Endodermal cell (in vitro differentiated cells): ENCODE measurements around the gene TIAM2. TPM values are rescaled to one million over a fixed set of nuclear protein-coding genes. Genes with fewer than 3 reads are reported as not detected.

Source experiments
- DNase-seq: peaks from one replicate; pipeline ENCODE4 v3.0.0-alpha.2; 2017
- H3K27ac ChIP-seq: 2 replicates; pipeline ENCODE4 v1.5.1; 2013; ENCODE audit warnings: mild to moderate bottlenecking, low read depth, low read length, moderate library complexity
- H3K27me3 ChIP-seq: 2 replicates; pipeline ENCODE4 v1.6.1; 2013; ENCODE audit warnings: mild to moderate bottlenecking, low read length, moderate library complexity; ENCODE audit not compliant: insufficient read depth, control insufficient read depth, poor library complexity, severe bottlenecking
- H3K36me3 ChIP-seq: 2 replicates; pipeline ENCODE4 v1.7.0; 2013; ENCODE audit warnings: mild to moderate bottlenecking, low read length, moderate library complexity; ENCODE audit not compliant: control insufficient read depth, insufficient read depth
- H3K4me1 ChIP-seq: one replicate; pipeline ENCODE4 v1.7.0; 2013; ENCODE audit warnings: low read length; ENCODE audit not compliant: control insufficient read depth, insufficient read depth
- H3K4me3 ChIP-seq: 2 replicates; pipeline ENCODE4 v1.5.1; 2013; ENCODE audit warnings: mild to moderate bottlenecking, low read length, moderate library complexity
- H3K9ac ChIP-seq: 2 replicates; pipeline ENCODE4 v1.6.1; 2013; ENCODE audit warnings: mild to moderate bottlenecking, low read length, moderate library complexity; ENCODE audit not compliant: poor library complexity, severe bottlenecking; ENCODE audit errors: extremely low read depth
- H3K9me3 ChIP-seq: 2 replicates; pipeline ENCODE4 v1.6.1; 2013; ENCODE audit warnings: mild to moderate bottlenecking, low read length, moderate library complexity; ENCODE audit not compliant: control insufficient read depth
- H3K27ac Mint-ChIP-seq: 2 replicates; pipeline ENCODE4 v1.8.0; 2020; ENCODE audit warnings: mixed read lengths
- H3K27me3 Mint-ChIP-seq: 2 replicates; pipeline ENCODE4 v1.8.0; 2021; ENCODE audit warnings: mild to moderate bottlenecking, mixed read lengths; ENCODE audit not compliant: insufficient read depth
- H3K36me3 Mint-ChIP-seq: 2 replicates; pipeline ENCODE4 v1.8.0; 2020; ENCODE audit warnings: low read depth, mixed read lengths
- H3K4me1 Mint-ChIP-seq: 2 replicates; pipeline ENCODE4 v1.8.0; 2020; ENCODE audit warnings: mixed read lengths
- H3K4me3 Mint-ChIP-seq: 2 replicates; pipeline ENCODE4 v1.8.0; 2020; ENCODE audit warnings: mild to moderate bottlenecking, moderate library complexity, mixed read lengths
- H3K9me3 Mint-ChIP-seq: 2 replicates; pipeline ENCODE4 v1.8.0; 2020; ENCODE audit warnings: mild to moderate bottlenecking, mixed read lengths
- CTCF ChIP-seq: fragments of 200-600 bp; sonication (generic); conservative IDR thresholded peaks from 2 replicates; pipeline ENCODE4 v1.5.0; 2021; ENCODE audit warnings: antibody characterized with exemption, mild to moderate bottlenecking
- WGBS, 2 experiments: methylation state at CpG; one replicate each; pipeline versions ENCODE4 v1.1.5 to v1.1.7; 2013; ENCODE audit warnings: missing lambda C conversion rate in 2 of 2, mixed read lengths in 1 of 2; ENCODE audit not compliant: insufficient coverage in 1 of 2, insufficient read length in 1 of 2; 5-methylcytosine and 5-hydroxymethylcytosine counted together
- total RNA-seq, 2 donors: library from RNA; stranded (reverse); fragmentation: NEBNext Ultra II Directional in 1 of 2; extraction: Animal tissue kit (Norgen Biotek cat#: 25700) in 1 of 2; gene quantifications; 2 replicates in 1 of 2; 3 replicates in 1 of 2; pipeline ENCODE4 v1.2.1, GENCODE V29; 2021

Gene TIAM2
- total RNA-seq, 2 donors from 2014 or later: 15.7 to 17.5 TPM

- peaks cover 10% of the 10 kb centered on the region for H3K4me1 Mint-ChIP-seq
- no peaks in the 10 kb centered on the region for H3K36me3 ChIP-seq
- H3K27me3 Mint-ChIP-seq: no peaks in the 10 kb centered on the region
- no peak overlapping the region for H3K4me3 Mint-ChIP-seq
- no peak for DNase-seq
- no peaks in the 10 kb centered on the region for H3K27me3 ChIP-seq
- H3K4me1 ChIP-seq: no peaks in the 10 kb centered on the region
- no peak overlapping the region for H3K27ac Mint-ChIP-seq
- no peak overlapping the region for H3K9ac ChIP-seq
- H3K27ac ChIP-seq: no peak overlapping the region
- H3K9me3 ChIP-seq: no peaks in the 10 kb centered on the region
- no peak for TF ChIP-seq CTCF
- WGBS, 2 experiments: 95 to 100% methylated on average over 3 to 5 of the region's 5 CpGs
- no peaks in the 10 kb centered on the region for H3K36me3 Mint-ChIP-seq
- no peak overlapping the region for H3K4me3 ChIP-seq
- no peaks in the 10 kb centered on the region for H3K9me3 Mint-ChIP-seq
These were observed 16.7 kb downstream of the TIAM2 start for GRCh38 chr6:155011809-155012291.

- H3K27ac Mint-ChIP-seq: no peak overlapping the region
- WGBS, 2 experiments: 81 to 94% methylated on average over 3 to 4 of the region's 4 CpGs
- H3K9me3 Mint-ChIP-seq: no peaks in the 10 kb centered on the region
- no peaks in the 10 kb centered on the region for H3K36me3 Mint-ChIP-seq
- peaks cover 8% of the 10 kb centered on the region for H3K4me1 Mint-ChIP-seq
- H3K27me3 Mint-ChIP-seq: no peaks in the 10 kb centered on the region
- no peaks in the 10 kb centered on the region for H3K36me3 ChIP-seq
- H3K4me3 ChIP-seq: no peak overlapping the region
- no peak for DNase-seq
- no peak for TF ChIP-seq CTCF
- no peaks in the 10 kb centered on the region for H3K9me3 ChIP-seq
- H3K27me3 ChIP-seq: no peaks in the 10 kb centered on the region
- H3K9ac ChIP-seq: no peak overlapping the region
- no peak overlapping the region for H3K27ac ChIP-seq
- no peaks in the 10 kb centered on the region for H3K4me1 ChIP-seq
- H3K4me3 Mint-ChIP-seq: no peak overlapping the region
These were observed 18.4 kb downstream of the TIAM2 start for GRCh38 chr6:155013457-155013876.

- no peak for DNase-seq
- no peaks in the 10 kb centered on the region for H3K9me3 Mint-ChIP-seq
- H3K27me3 ChIP-seq: no peaks in the 10 kb centered on the region
- H3K4me3 ChIP-seq: no peak overlapping the region
- 89% methylated on average over 1 of the region's 1 CpG; no CpG with 5 or more reads in 1 of the 2 experiments for WGBS, 2 experiments
- H3K4me1 ChIP-seq: no peaks in the 10 kb centered on the region
- H3K36me3 ChIP-seq: no peaks in the 10 kb centered on the region
- no peaks in the 10 kb centered on the region for H3K27me3 Mint-ChIP-seq
- H3K9me3 ChIP-seq: no peaks in the 10 kb centered on the region
- H3K36me3 Mint-ChIP-seq: no peaks in the 10 kb centered on the region
- no peak overlapping the region for H3K27ac Mint-ChIP-seq
- no peak overlapping the region for H3K4me3 Mint-ChIP-seq
- H3K9ac ChIP-seq: no peak overlapping the region
- peaks cover 8% of the 10 kb centered on the region for H3K4me1 Mint-ChIP-seq
- no peak for TF ChIP-seq CTCF
- H3K27ac ChIP-seq: no peak overlapping the region
These were observed 19.0 kb downstream of the TIAM2 start for GRCh38 chr6:155014137-155014536.
